Measurements from ENCODE around the gene PARN.

- TF ChIP-seq CTCF (conservative IDR thresholded peaks at IDR 0.05) (no peak), ZFX (IDR thresholded peaks at IDR 0.05) (no peak)
Observed at GRCh38 chr16:14606102-14606501, 24.0 kb downstream of the PARN start.

All from C4-2B (cell line).